Astrocyte (in vitro differentiated cells and primary cell): ENCODE measurements around the gene RPP14.

Experiments
- EZH2 ChIP-seq: IDR thresholded peaks from 2 replicates; pipeline ENCODE4 v1.6.1; 2012; ENCODE audit warnings: mild to moderate bottlenecking, low read length, inconsistent platforms; ENCODE audit not compliant: insufficient read depth
- TF ChIP-seq, protein P1 (sequence below): IDR thresholded peaks from 2 replicates; pipeline ENCODE4 v1.5.1; 2011; ENCODE audit warnings: low read depth, mild to moderate bottlenecking, inconsistent platforms, low read length, moderate library complexity; ENCODE audit not compliant: insufficient read depth

DNA sequence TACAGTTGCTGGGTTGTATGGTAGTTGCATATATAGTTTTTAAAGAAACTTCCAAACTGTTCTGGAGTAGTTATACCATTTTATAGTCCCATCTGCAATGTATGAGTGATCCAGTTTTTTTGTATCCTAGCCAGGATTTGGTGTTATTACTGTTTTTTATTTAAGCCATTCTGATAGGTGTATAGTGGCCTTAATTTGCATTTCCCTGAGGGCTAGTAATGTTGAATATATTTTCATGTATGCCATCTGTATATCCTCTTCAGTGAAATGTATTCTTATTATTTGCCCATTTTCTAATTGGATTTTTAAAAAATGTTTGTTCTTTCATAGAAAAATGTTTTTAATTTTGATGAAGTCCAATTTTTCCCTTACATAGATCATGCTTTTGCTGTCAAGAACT, 55.8 kb downstream of the RPP14 start:
- TF ChIP-seq, protein P1, sequence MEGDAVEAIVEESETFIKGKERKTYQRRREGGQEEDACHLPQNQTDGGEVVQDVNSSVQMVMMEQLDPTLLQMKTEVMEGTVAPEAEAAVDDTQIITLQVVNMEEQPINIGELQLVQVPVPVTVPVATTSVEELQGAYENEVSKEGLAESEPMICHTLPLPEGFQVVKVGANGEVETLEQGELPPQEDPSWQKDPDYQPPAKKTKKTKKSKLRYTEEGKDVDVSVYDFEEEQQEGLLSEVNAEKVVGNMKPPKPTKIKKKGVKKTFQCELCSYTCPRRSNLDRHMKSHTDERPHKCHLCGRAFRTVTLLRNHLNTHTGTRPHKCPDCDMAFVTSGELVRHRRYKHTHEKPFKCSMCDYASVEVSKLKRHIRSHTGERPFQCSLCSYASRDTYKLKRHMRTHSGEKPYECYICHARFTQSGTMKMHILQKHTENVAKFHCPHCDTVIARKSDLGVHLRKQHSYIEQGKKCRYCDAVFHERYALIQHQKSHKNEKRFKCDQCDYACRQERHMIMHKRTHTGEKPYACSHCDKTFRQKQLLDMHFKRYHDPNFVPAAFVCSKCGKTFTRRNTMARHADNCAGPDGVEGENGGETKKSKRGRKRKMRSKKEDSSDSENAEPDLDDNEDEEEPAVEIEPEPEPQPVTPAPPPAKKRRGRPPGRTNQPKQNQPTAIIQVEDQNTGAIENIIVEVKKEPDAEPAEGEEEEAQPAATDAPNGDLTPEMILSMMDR: no peak
- TF ChIP-seq EZH2: no peak
